K562 (cell line): ENCODE data around the gene IMMP2L. TPM values are rescaled to one million over a fixed set of nuclear protein-coding genes. Genes with fewer than 3 reads are reported as not detected.
A peak's percentile ranks its signal among the peaks of the same experiment; 100 is the strongest.

ENCODE experiments used
- ATAC-seq: fragments of 200-7000 bp; cut with Tn5 transposase; 3 replicates; pipeline ENCODE4 v1.9.1; 2020; ENCODE audit warnings: moderate library complexity
- BruUV-seq: library from RNA; stranded (reverse); fragments of 400-500 nt; replicated peaks from 2 replicates; lab custom pipeline; 2021; lab: Mats Ljungman, UMichigan
- CTCF ChIA-PET: fragments of 300-600 bp; formaldehyde crosslinking; extraction: SDS; loops from one replicate; lab custom pipeline; 2021; ENCODE audit warnings: low intra/inter-chr PET ratio; lab: Yijun Ruan, JAX
- POLR2A ChIA-PET: fragments of 300-600, 350-650 bp; sonication (Branson Sonifier 250); formaldehyde crosslinking; extraction: SDS; loops from one replicate; lab custom pipeline; 2021; ENCODE audit warnings: antibody characterized with exemption, inconsistent platforms; lab: Yijun Ruan, JAX
- DNase-seq, 4 experiments: peaks; one replicate each; pipeline versions ENCODE4 v3.0.0 to v3.0.0-alpha.2; 2011 to 2018; ENCODE audit warnings: low spot score in 3 of 4, mixed read lengths in 3 of 4; ENCODE audit errors: extremely low read depth in 1 of 4
- FAIRE-seq: peaks from 2 replicates; lab custom pipeline; 2011; peaks lifted over from hg19 to GRCh38; lab: Jason Lieb, UNC
- H2AFZ ChIP-seq: 2 replicates; pipeline ENCODE4 v1.6.0; 2011; ENCODE audit warnings: low read depth, low read length, control low read depth, inconsistent platforms
- H3K27ac ChIP-seq: fragments of 200-600 bp; 3 replicates; pipeline ENCODE4 v1.8.0; 2011; ENCODE audit warnings: low read depth, mild to moderate bottlenecking, control low read depth, inconsistent platforms, low read length, moderate library complexity, mixed read lengths; ENCODE audit errors: extremely low read depth
- H3K27me3 ChIP-seq, 2 experiments: fragments of 300-600 bp in 1 of 2; 2 replicates in 1 of 2; 3 replicates in 1 of 2; pipeline versions ENCODE4 v1.6.0 to v1.8.0; 2011; ENCODE audit warnings: inconsistent platforms in 2 of 2, low read length in 2 of 2, mild to moderate bottlenecking in 1 of 2, mixed read lengths in 1 of 2, moderate library complexity in 1 of 2; ENCODE audit not compliant: control insufficient read depth in 2 of 2, insufficient read depth in 2 of 2
- H3K36me3 ChIP-seq: fragments of 300-600 bp; 3 replicates; pipeline ENCODE4 v1.8.0; 2011; ENCODE audit warnings: mild to moderate bottlenecking, low read length, inconsistent platforms; ENCODE audit not compliant: control insufficient read depth, insufficient read depth
- H3K4me1 ChIP-seq, 2 experiments: fragments of 200-600 bp in 1 of 2; replicated peaks in 1 of 2; 2 replicates in 1 of 2; 3 replicates in 1 of 2; pipeline versions ENCODE4 v1.5.1 to v1.8.0; 2011; ENCODE audit warnings: inconsistent platforms in 2 of 2, low read length in 2 of 2, mild to moderate bottlenecking in 1 of 2, mixed read lengths in 1 of 2, moderate library complexity in 1 of 2; ENCODE audit not compliant: control insufficient read depth in 2 of 2, insufficient read depth in 2 of 2
- H3K4me2 ChIP-seq: 2 replicates; pipeline ENCODE4 v1.6.1; 2011; ENCODE audit warnings: low read length, control low read depth, inconsistent platforms, mixed read lengths; ENCODE audit not compliant: insufficient read depth
- H3K4me3 ChIP-seq: fragments of 200-600 bp; sonication (generic), shearing (Covaris generic); 2 replicates; pipeline ENCODE4 v1.5.1; 2016; ENCODE audit warnings: control low read depth, inconsistent platforms
- H3K79me2 ChIP-seq: fragments of 200-600 bp; 3 replicates; pipeline ENCODE4 v1.8.0; 2011; ENCODE audit warnings: low read length, inconsistent platforms; ENCODE audit not compliant: control insufficient read depth, insufficient read depth
- H3K9ac ChIP-seq, 2 experiments: 2 replicates each; pipeline versions ENCODE4 v1.6.0 to v1.6.1; 2011; ENCODE audit warnings: low read depth in 2 of 2, low read length in 2 of 2, control low read depth in 1 of 2, inconsistent platforms in 1 of 2, mild to moderate bottlenecking in 1 of 2, mixed read lengths in 1 of 2; ENCODE audit not compliant: insufficient read depth in 1 of 2
- H3K9me1 ChIP-seq: one replicate; pipeline ENCODE4 v1.6.0; 2011; ENCODE audit warnings: inconsistent platforms, mild to moderate bottlenecking, low read length, moderate library complexity; ENCODE audit not compliant: control insufficient read depth, insufficient read depth
- H3K9me3 ChIP-seq: replicated peaks from 2 replicates; pipeline ENCODE4 v1.5.1; 2011; ENCODE audit warnings: low read depth, low read length, inconsistent platforms; ENCODE audit not compliant: control insufficient read depth, insufficient read depth
- H4K20me1 ChIP-seq: replicated peaks from 2 replicates; pipeline ENCODE4 v1.6.1; 2011; ENCODE audit warnings: low read length, inconsistent platforms, mixed read lengths; ENCODE audit not compliant: control insufficient read depth, insufficient read depth
- CHD4 ChIP-seq: fragments of 200-600 bp; sonication (generic); IDR thresholded peaks from 3 replicates; pipeline ENCODE4 v1.6.1; 2012; ENCODE audit warnings: low read depth, mild to moderate bottlenecking, mixed read lengths, low read length, inconsistent platforms; ENCODE audit not compliant: insufficient read depth, insufficient replicate concordance, poor library complexity, severe bottlenecking
- CUX1 ChIP-seq: fragments of 200-800 bp; sonication (Bioruptor generic); IDR thresholded peaks from 2 replicates; pipeline ENCODE4 v1.6.1; 2016; ENCODE audit warnings: missing genetic modification characterization, missing compliant biosample characterization
- HDAC6 ChIP-seq: IDR thresholded peaks from 2 replicates; pipeline ENCODE4 v1.6.1; 2012; ENCODE audit warnings: low read depth, mild to moderate bottlenecking, control low read depth, inconsistent platforms, low read length, moderate library complexity
- KDM2B ChIP-seq: fragments of 250-450 bp; sonication (Bioruptor Pico); IDR thresholded peaks from 2 replicates; pipeline ENCODE4 v1.8.0; 2021; ENCODE audit warnings: mild to moderate bottlenecking, moderate library complexity
- PRPF4 ChIP-seq: fragments of 200-400 bp; formaldehyde crosslinking; IDR thresholded peaks from one replicate; pipeline ENCODE4 v1.6.1; 2017; ENCODE audit warnings: low read length, low read depth, mild to moderate bottlenecking; ENCODE audit not compliant: insufficient read depth, poor library complexity, severe bottlenecking
- SMAD4 ChIP-seq: fragments of 250-450 bp; sonication (Bioruptor Pico); conservative IDR thresholded peaks from 2 replicates; pipeline ENCODE4 v1.8.0; 2021; ENCODE audit warnings: inconsistent platforms, mild to moderate bottlenecking, moderate library complexity
- XRCC3 ChIP-seq: fragments of 450-650 bp; IDR thresholded peaks from 2 replicates; pipeline ENCODE4 v1.6.1; 2017; ENCODE audit warnings: mild to moderate bottlenecking, moderate library complexity
- WGBS: fragments of 100-300 bp; shearing (Covaris generic); methylation state at CpG from one replicate; pipeline ENCODE4 v1.1.6; 2016; ENCODE audit warnings: low coverage, mixed read lengths; ENCODE audit not compliant: insufficient coverage; ENCODE audit errors: missing lambda C conversion rate; 5-methylcytosine and 5-hydroxymethylcytosine counted together
- in situ Hi-C: fragments of 300-500 bp; cut with MboI; formaldehyde crosslinking; loops from 4 replicates; pipeline ENCODE4 v1.15.0; 2018; ENCODE audit warnings: inconsistent platforms, mixed read lengths
- intact Hi-C: fragments of 100-400 bp; cut with micrococcal nuclease; formaldehyde crosslinking; loops from 2 replicates; pipeline ENCODE4 v1.14.2; 2022
- polyA plus RNA-seq, 8 experiments: library from polyadenylated mRNA; depleted of rRNA in 4 of 8; stranded (reverse) in 5 of 8; unstranded in 3 of 8; fragments of >200 nt; fragmentation: Nextera tagmentation in 2 of 8; fragmentation: Illumina TruSeq in 1 of 8; extraction: Ambion mirVana in 2 of 8; extraction: Trizol in 1 of 8; gene quantifications; 2 replicates each; pipeline versions ENCODE4 v1.2.1 to v1.2.3, GENCODE V29; 2011 to 2014; ENCODE audit warnings: inconsistent platforms in 1 of 8, missing spikeins in 1 of 8
- total RNA-seq, 7 experiments: library from RNA; depleted of rRNA in 6 of 7; stranded (reverse); fragments of >200 nt in 6 of 7; fragmentation: Illumina TruSeq in 2 of 7; extraction: Trizol in 2 of 7; gene quantifications; 2 replicates each; pipeline versions ENCODE4 v1.2.1 to v1.2.3, GENCODE V29; 2011 to 2021; ENCODE audit warnings: low replicate concordance in 1 of 7
- TF ChIP-seq, protein P1 (sequence below): fragments of 450-650 bp; IDR thresholded peaks from 2 replicates; pipeline ENCODE4 v1.6.1; 2016
- TF ChIP-seq, protein P2 (sequence below): sonication (generic); formaldehyde crosslinking; IDR thresholded peaks from 2 replicates; pipeline ENCODE4 v1.8.0; 2023; ENCODE audit warnings: mild to moderate bottlenecking, missing genetic modification reagents

The IMMP2L gene
- total and polyA plus RNA-seq, 9 of the 15 experiments (the other 6 are each of a cell fraction or from before 2014, with no cell fraction given): 29.7 to 116 (median 53.0) TPM

GRCh38 chr7:111162692-111163091 is 399.6 kb downstream of the IMMP2L start:
- BruUV-seq: no TSS peak
- 84% methylated on average over 3 of the region's 3 CpGs for WGBS
- H3K9ac ChIP-seq: no peak overlapping the region
- no peaks in the 10 kb centered on the region for H3K36me3 ChIP-seq
- H3K9me3 ChIP-seq: no peaks in the 10 kb centered on the region
- ChIA-PET CTCF (no interaction called here), POLR2A (interaction anchor here (2.3 kb wide), 1 partner anchor 10 kb away, joined by 14 read pairs; no protein-coding TSS in a partner anchor)
- no peak overlapping the region for H3K4me2 ChIP-seq
- H3K9me1 ChIP-seq: no peaks in the 10 kb centered on the region
- intact Hi-C loops: no loop called here
- H4K20me1 ChIP-seq: no peaks in the 10 kb centered on the region
- no peaks in the 10 kb centered on the region for H3K4me1 ChIP-seq
- H2AFZ ChIP-seq: no peak overlapping the region
- no peaks in the 10 kb centered on the region for H3K79me2 ChIP-seq
- H3K27me3 ChIP-seq: no peaks in the 10 kb centered on the region
- H3K27ac ChIP-seq: no peak overlapping the region
- ATAC-seq: peak; percentile 60
- in situ Hi-C loops: no loop called here
- no peak for FAIRE-seq
- no peak for DNase-seq
- TF ChIP-seq, protein P1, sequence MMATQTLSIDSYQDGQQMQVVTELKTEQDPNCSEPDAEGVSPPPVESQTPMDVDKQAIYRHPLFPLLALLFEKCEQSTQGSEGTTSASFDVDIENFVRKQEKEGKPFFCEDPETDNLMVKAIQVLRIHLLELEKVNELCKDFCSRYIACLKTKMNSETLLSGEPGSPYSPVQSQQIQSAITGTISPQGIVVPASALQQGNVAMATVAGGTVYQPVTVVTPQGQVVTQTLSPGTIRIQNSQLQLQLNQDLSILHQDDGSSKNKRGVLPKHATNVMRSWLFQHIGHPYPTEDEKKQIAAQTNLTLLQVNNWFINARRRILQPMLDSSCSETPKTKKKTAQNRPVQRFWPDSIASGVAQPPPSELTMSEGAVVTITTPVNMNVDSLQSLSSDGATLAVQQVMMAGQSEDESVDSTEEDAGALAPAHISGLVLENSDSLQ: no peak
- TF ChIP-seq CUX1 (no peak), XRCC3 (no peak), CHD4 (no peak), SMAD4 (no peak), HDAC6 (no peak), KDM2B (CRISPR knock-in tag) (no peak), PRPF4 (no peak)
- TF ChIP-seq, protein P2, sequence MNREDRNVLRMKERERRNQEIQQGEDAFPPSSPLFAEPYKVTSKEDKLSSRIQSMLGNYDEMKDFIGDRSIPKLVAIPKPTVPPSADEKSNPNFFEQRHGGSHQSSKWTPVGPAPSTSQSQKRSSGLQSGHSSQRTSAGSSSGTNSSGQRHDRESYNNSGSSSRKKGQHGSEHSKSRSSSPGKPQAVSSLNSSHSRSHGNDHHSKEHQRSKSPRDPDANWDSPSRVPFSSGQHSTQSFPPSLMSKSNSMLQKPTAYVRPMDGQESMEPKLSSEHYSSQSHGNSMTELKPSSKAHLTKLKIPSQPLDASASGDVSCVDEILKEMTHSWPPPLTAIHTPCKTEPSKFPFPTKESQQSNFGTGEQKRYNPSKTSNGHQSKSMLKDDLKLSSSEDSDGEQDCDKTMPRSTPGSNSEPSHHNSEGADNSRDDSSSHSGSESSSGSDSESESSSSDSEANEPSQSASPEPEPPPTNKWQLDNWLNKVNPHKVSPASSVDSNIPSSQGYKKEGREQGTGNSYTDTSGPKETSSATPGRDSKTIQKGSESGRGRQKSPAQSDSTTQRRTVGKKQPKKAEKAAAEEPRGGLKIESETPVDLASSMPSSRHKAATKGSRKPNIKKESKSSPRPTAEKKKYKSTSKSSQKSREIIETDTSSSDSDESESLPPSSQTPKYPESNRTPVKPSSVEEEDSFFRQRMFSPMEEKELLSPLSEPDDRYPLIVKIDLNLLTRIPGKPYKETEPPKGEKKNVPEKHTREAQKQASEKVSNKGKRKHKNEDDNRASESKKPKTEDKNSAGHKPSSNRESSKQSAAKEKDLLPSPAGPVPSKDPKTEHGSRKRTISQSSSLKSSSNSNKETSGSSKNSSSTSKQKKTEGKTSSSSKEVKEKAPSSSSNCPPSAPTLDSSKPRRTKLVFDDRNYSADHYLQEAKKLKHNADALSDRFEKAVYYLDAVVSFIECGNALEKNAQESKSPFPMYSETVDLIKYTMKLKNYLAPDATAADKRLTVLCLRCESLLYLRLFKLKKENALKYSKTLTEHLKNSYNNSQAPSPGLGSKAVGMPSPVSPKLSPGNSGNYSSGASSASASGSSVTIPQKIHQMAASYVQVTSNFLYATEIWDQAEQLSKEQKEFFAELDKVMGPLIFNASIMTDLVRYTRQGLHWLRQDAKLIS (CRISPR knock-in tag): no peak
- H3K4me3 ChIP-seq: no peak overlapping the region
